ENCODE measurements around the gene CYLD. TPM values are rescaled to one million over a fixed set of nuclear protein-coding genes. Genes with fewer than 3 reads are reported as not detected.

CYLD gene
- total and polyA plus RNA-seq, 2 donors (not counting 3 experiments of a cell fraction or from before 2014, with no cell fraction given): 7.4 to 21.5 TPM

DNA sequence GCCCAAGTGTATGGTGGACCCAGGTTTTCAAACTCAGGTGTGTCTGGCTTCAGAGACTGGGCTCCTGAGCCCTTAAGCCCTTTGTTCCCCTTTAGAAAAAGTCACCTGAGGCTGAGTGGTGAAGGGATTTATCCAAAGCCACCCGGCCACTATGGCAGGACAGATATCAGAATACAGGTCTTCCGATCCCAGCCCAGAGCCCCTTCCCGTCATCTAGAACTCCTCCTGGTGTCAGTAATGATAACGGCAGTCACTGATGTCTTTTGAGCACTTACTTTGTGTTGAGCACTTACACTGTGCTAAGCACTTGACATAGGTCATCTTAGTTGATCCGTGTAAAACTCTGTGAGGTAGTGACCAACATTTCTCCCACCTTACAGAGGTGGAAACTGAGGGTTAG is 31.9 kb upstream of the CYLD start:
- Histone ChIP-seq H3K36me3 (ENCODE audit: control insufficient read depth in 2 of 2, extremely low read depth in 1 of 2, insufficient read depth in 2 of 2, low read length in 2 of 2) (no peaks in the 10 kb centered on the region), H3K9ac (replicated peaks; ENCODE audit: extremely low read depth, insufficient read depth, low read length) (no peak overlapping the region), H3K27ac (ENCODE audit: insufficient read depth, low read depth, low read length) (no peak overlapping the region), H3K27me3 (ENCODE audit: control insufficient read depth in 2 of 2, insufficient read depth in 2 of 2, low read length in 2 of 2) (no peaks in the 10 kb centered on the region), H3K4me1 (ENCODE audit: control insufficient read depth, extremely low read depth, insufficient read depth, low read length) (peaks cover 6% of the 10 kb centered on the region), H3K4me3 (replicated peaks in 1 of 3; ENCODE audit: insufficient read depth in 1 of 3, low read depth in 1 of 3, low read length in 3 of 3) (no peak overlapping the region), H2AFZ (ENCODE audit: low read depth, low read length) (no peak overlapping the region), H3K9me1 (replicated peaks; ENCODE audit: control insufficient read depth, extremely low read depth, insufficient read depth, low read length) (no peaks in the 10 kb centered on the region), H4K20me1 (replicated peaks; ENCODE audit: control insufficient read depth, extremely low read depth, insufficient read depth, low read length) (no peaks in the 10 kb centered on the region), H3K79me2 (ENCODE audit: control insufficient read depth, insufficient read depth, low read length) (no peaks in the 10 kb centered on the region), H3K4me2 (ENCODE audit: insufficient read depth, low read length) (no peak overlapping the region), H3K9me3 (replicated peaks; ENCODE audit: control insufficient read depth, insufficient read depth, low read length) (no peaks in the 10 kb centered on the region)
- DNase-seq (ENCODE audit: low read depth, low spot score): no peak
- no peak for TF ChIP-seq GATA2 (IDR thresholded peaks at IDR 0.05; ENCODE audit: insufficient read depth, insufficient read length, low read depth, low read length)
- no peak for TF ChIP-seq POLR2AphosphoS5 (IDR thresholded peaks at IDR 0.05; ENCODE audit: insufficient read depth, low read depth, low read length)
- TF ChIP-seq EZH2 (IDR thresholded peaks at IDR 0.05; ENCODE audit: borderline replicate concordance, low read depth, low read length, severe bottlenecking): no peak
- no peak for TF ChIP-seq MYC (IDR thresholded peaks at IDR 0.05; ENCODE audit: low read depth, low read length)
- TF ChIP-seq, protein P1, sequence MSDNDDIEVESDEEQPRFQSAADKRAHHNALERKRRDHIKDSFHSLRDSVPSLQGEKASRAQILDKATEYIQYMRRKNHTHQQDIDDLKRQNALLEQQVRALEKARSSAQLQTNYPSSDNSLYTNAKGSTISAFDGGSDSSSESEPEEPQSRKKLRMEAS (IDR thresholded peaks at IDR 0.05; ENCODE audit: insufficient read depth, insufficient read length): no peak
- TF ChIP-seq FOS (IDR thresholded peaks at IDR 0.05; ENCODE audit: borderline replicate concordance, insufficient read depth, low read length): no peak
- TF ChIP-seq POLR2A (IDR thresholded peaks at IDR 0.05; ENCODE audit: low read depth, low read length): no peak
- no peak for TF ChIP-seq JUN (IDR thresholded peaks at IDR 0.05; ENCODE audit: borderline replicate concordance, insufficient read depth, insufficient read length, low read depth)
- TF ChIP-seq, protein P2, sequence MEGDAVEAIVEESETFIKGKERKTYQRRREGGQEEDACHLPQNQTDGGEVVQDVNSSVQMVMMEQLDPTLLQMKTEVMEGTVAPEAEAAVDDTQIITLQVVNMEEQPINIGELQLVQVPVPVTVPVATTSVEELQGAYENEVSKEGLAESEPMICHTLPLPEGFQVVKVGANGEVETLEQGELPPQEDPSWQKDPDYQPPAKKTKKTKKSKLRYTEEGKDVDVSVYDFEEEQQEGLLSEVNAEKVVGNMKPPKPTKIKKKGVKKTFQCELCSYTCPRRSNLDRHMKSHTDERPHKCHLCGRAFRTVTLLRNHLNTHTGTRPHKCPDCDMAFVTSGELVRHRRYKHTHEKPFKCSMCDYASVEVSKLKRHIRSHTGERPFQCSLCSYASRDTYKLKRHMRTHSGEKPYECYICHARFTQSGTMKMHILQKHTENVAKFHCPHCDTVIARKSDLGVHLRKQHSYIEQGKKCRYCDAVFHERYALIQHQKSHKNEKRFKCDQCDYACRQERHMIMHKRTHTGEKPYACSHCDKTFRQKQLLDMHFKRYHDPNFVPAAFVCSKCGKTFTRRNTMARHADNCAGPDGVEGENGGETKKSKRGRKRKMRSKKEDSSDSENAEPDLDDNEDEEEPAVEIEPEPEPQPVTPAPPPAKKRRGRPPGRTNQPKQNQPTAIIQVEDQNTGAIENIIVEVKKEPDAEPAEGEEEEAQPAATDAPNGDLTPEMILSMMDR (IDR thresholded peaks at IDR 0.05; ENCODE audit: extremely low read depth in 1 of 2, insufficient read depth in 1 of 2, low read depth in 1 of 2, low read length in 2 of 2): no peak
- ChIA-PET POLR2A (no interaction called here), CTCF (interaction anchor here (1.8 kb wide), 1 partner anchor 45 kb away, joined by 5 read pairs; no protein-coding TSS in a partner anchor)
- BruUV-seq (replicated peaks): no TSS peak
- intact Hi-C loops (cut with micrococcal nuclease): no loop called here
- dilution Hi-C loops (cut with MboI; ENCODE audit: extremely low pct_ligation_motif_present, low sequenced_read_pairs): no loop called here
- FAIRE-seq: no peak

Measured in endothelial cell of umbilical vein (primary cell).